Gastrocnemius medialis (tissue), 4 donors: Measurements from ENCODE around the gene PRKG1. TPM values are rescaled to one million over a fixed set of nuclear protein-coding genes. Genes with fewer than 3 reads are reported as not detected.

Experiments
- ATAC-seq, 2 donors: fragments of 150-250 bp; one replicate each; pipeline ENCODE4 v1.9.1; 2016
- DNase-seq, 2 donors: peaks; one replicate each; pipeline ENCODE4 v3.0.0-alpha.2; 2019
- H3K27ac ChIP-seq, 4 donors: fragments of 200-600 bp; sonication (generic); 1 replicate in 1 of 4; 2 replicates in 3 of 4; pipeline ENCODE4 v1.5.1; 2016 to 2018; ENCODE audit warnings: mild to moderate bottlenecking in 2 of 4, moderate library complexity in 1 of 4
- H3K27me3 ChIP-seq, 3 donors: fragments of 200-600 bp; sonication (generic) in 2 of 3; 1 replicate in 1 of 3; 2 replicates in 2 of 3; pipeline versions ENCODE4 v1.5.1 to v1.6.0; 2016 to 2019; ENCODE audit warnings: mild to moderate bottlenecking in 1 of 3, moderate library complexity in 1 of 3
- H3K36me3 ChIP-seq, 2 donors: fragments of 200-600 bp; sonication (generic) in 1 of 2; one replicate each; pipeline ENCODE4 v1.5.1; 2017 to 2018
- H3K4me1 ChIP-seq, 2 donors: fragments of 200-600 bp; sonication (generic) in 1 of 2; one replicate each; pipeline ENCODE4 v1.5.1; 2016 to 2017; ENCODE audit warnings: mild to moderate bottlenecking in 2 of 2
- H3K4me3 ChIP-seq, 4 donors: fragments of 200-600 bp; sonication (generic) in 3 of 4; 1 replicate in 1 of 4; 2 replicates in 3 of 4; pipeline ENCODE4 v1.5.1; 2016 to 2019; ENCODE audit warnings: mild to moderate bottlenecking in 2 of 4
- H3K9me3 ChIP-seq, 3 donors: fragments of 200-600 bp; sonication (generic) in 2 of 3; 1 replicate in 1 of 3; 2 replicates in 2 of 3; pipeline ENCODE4 v1.5.1; 2016 to 2019
- CTCF ChIP-seq, 5 experiments: fragments of 450-650 bp in 3 of 5; fragments of 200-600 bp in 2 of 5; sonication (generic) in 2 of 5; IDR thresholded peaks in 4 of 5; conservative IDR thresholded peaks in 1 of 5; 1 replicate in 4 of 5; 2 replicates in 1 of 5; pipeline ENCODE4 v1.5.1; 2016 to 2019; ENCODE audit warnings: antibody characterized with exemption in 5 of 5, mild to moderate bottlenecking in 3 of 5, moderate library complexity in 3 of 5
- POLR2A ChIP-seq, 2 donors: fragments of 450-650 bp; IDR thresholded peaks; one replicate each; pipeline ENCODE4 v1.6.1; 2017; ENCODE audit warnings: antibody characterized with exemption in 2 of 2, mild to moderate bottlenecking in 2 of 2, moderate library complexity in 2 of 2
- in situ Hi-C, 4 donors: fragments of 200-750 bp; cut with MboI; loops; one replicate each; pipeline versions ENCODE4 v1.15.0 to v1.8.0; 2017; ENCODE audit warnings: low sequenced_read_pairs in 4 of 4
- intact Hi-C: fragments of 100-400 bp; cut with DNase I; formaldehyde crosslinking; loops from one replicate; pipeline ENCODE4 v1.15.1; 2023; ENCODE audit warnings: low total_unique reads
- total RNA-seq, 4 donors: library from RNA; depleted of rRNA; stranded (reverse); fragments of >200 nt; gene quantifications; one replicate each; pipeline versions ENCODE4 v1.1.0 to v1.2.3, GENCODE V29; 2016

Gene PRKG1
- total RNA-seq, 4 donors from 2014 or later = 10.4 to 39.4 (median 25.1) TPM

GRCh38 chr10:52056291-52056690 is 982.0 kb downstream of the PRKG1 start:
- Histone ChIP-seq H3K4me3 (no peak overlapping the region), H3K4me1 (no peaks in the 10 kb centered on the region), H3K27me3 (no peaks in the 10 kb centered on the region), H3K36me3 (no peaks in the 10 kb centered on the region), H3K27ac (no peak overlapping the region), H3K9me3 (no peaks in the 10 kb centered on the region)
- no peak for DNase-seq
- in situ Hi-C loops (no loop called here), intact Hi-C loops (no loop called here)
- no peak for TF ChIP-seq POLR2A (IDR thresholded peaks at IDR 0.05)
- no peak for TF ChIP-seq CTCF (IDR thresholded peaks at IDR 0.05 in 4 of 5, conservative IDR thresholded peaks at IDR 0.05 in 1 of 5)
- no peak for ATAC-seq

- Histone ChIP-seq H3K27ac (no peak overlapping the region), H3K36me3 (no peaks in the 10 kb centered on the region), H3K4me3 (no peak overlapping the region), H3K4me1 (no peaks in the 10 kb centered on the region), H3K9me3 (no peaks in the 10 kb centered on the region), H3K27me3 (no peaks in the 10 kb centered on the region)
- in situ Hi-C loops = no loop called here
- TF ChIP-seq POLR2A (IDR thresholded peaks at IDR 0.05) (no peak), CTCF (IDR thresholded peaks at IDR 0.05 in 4 of 5, conservative IDR thresholded peaks at IDR 0.05 in 1 of 5) (no peak)
- intact Hi-C loops = no loop called here
- ATAC-seq (no peak), DNase-seq (no peak)
Measured at GRCh38 chr10:52059089-52059488, 984.8 kb downstream of the PRKG1 start.

- Histone ChIP-seq H3K27me3 (no peaks in the 10 kb centered on the region), H3K36me3 (no peaks in the 10 kb centered on the region), H3K4me1 (no peaks in the 10 kb centered on the region), H3K27ac (no peak overlapping the region), H3K4me3 (no peak overlapping the region), H3K9me3 (no peaks in the 10 kb centered on the region)
- no peak for DNase-seq
- intact Hi-C loops = no loop called here
- in situ Hi-C loops = no loop called here
- ATAC-seq = no peak
- TF ChIP-seq CTCF (IDR thresholded peaks at IDR 0.05 in 4 of 5, conservative IDR thresholded peaks at IDR 0.05 in 1 of 5) (no peak), POLR2A (IDR thresholded peaks at IDR 0.05) (no peak)
Measured at GRCh38 chr10:52063159-52063558, 988.9 kb downstream of the PRKG1 start.

GRCh38 chr10:52064084-52064845 is 990.0 kb downstream of the PRKG1 start:
- Histone ChIP-seq H3K4me3 (no peak overlapping the region), H3K27me3 (no peaks in the 10 kb centered on the region), H3K27ac (no peak overlapping the region), H3K36me3 (no peaks in the 10 kb centered on the region), H3K4me1 (peaks cover 0 to 1% of the 10 kb centered on the region in 2 donors), H3K9me3 (no peaks in the 10 kb centered on the region)
- DNase-seq (no peak), ATAC-seq (no peak)
- intact Hi-C loops = no loop called here
- no peak for TF ChIP-seq POLR2A (IDR thresholded peaks at IDR 0.05)
- TF ChIP-seq CTCF (IDR thresholded peaks at IDR 0.05 in 4 of 5, conservative IDR thresholded peaks at IDR 0.05 in 1 of 5) = no peak
- in situ Hi-C loops = no loop called here

- intact Hi-C loops = no loop called here
- no peak overlapping the region for H3K4me3 ChIP-seq
- in situ Hi-C loops = no loop called here
- peaks cover 12 to 15% of the 10 kb centered on the region in 2 donors for H3K4me1 ChIP-seq
- H3K36me3 ChIP-seq = no peaks in the 10 kb centered on the region
- no peak for TF ChIP-seq POLR2A (IDR thresholded peaks at IDR 0.05)
- TF ChIP-seq CTCF (IDR thresholded peaks at IDR 0.05 in 4 of 5, conservative IDR thresholded peaks at IDR 0.05 in 1 of 5) = no peak
- H3K27me3 ChIP-seq = no peaks in the 10 kb centered on the region
- H3K27ac ChIP-seq = no peak overlapping the region
- no peak for DNase-seq
- no peaks in the 10 kb centered on the region for H3K9me3 ChIP-seq
- no peak for ATAC-seq
Measured at GRCh38 chr10:52066383-52066782, 992.1 kb downstream of the PRKG1 start.
